ENCODE results near the gene UNC13A. TPM values are rescaled to one million over a fixed set of nuclear protein-coding genes. Genes with fewer than 3 reads are reported as not detected.

The UNC13A gene
- total RNA-seq, 2 experiments from 2014 or later = 0.02 to 0.04 TPM

- intact Hi-C loops (cut with DNase I, micrococcal nuclease) = no loop called here
- no peak for DNase-seq
- H3K4me1 Mint-ChIP-seq = peaks cover 35% of the 10 kb centered on the region
- no peaks in the 10 kb centered on the region for H3K9me3 Mint-ChIP-seq (ENCODE audit: low read depth)
- ATAC-seq = no peak
- ChIA-PET CTCF (interaction anchor here (0.6 to 1.3 kb wide), 5 partner anchors 11 to 20 kb away, joined by 3 read pairs; no protein-coding TSS in a partner anchor), POLR2A (interaction anchor here (0.6 to 1.0 kb wide), 2 partner anchors 8 to 137 kb away, joined by 3 read pairs; no protein-coding TSS in a partner anchor)
- peaks cover 18% of the 10 kb centered on the region for H3K36me3 Mint-ChIP-seq (ENCODE audit: low read depth)
- no peaks in the 10 kb centered on the region for H3K27me3 Mint-ChIP-seq
- H3K27ac Mint-ChIP-seq = no peak overlapping the region
- H3K4me3 Mint-ChIP-seq = no peak overlapping the region
Observed at GRCh38 chr19:17722655-17723240, 34.6 kb upstream of the UNC13A start.

- no peaks in the 10 kb centered on the region for H3K27me3 Mint-ChIP-seq
- H3K4me1 Mint-ChIP-seq = peaks cover 37% of the 10 kb centered on the region
- ChIA-PET POLR2A (interaction anchor here (1.0 kb wide), 1 partner anchor 138 kb away, joined by 3 read pairs; no protein-coding TSS in a partner anchor), CTCF (interaction anchor here (0.7 to 1.3 kb wide), 4 partner anchors 10 to 226 kb away, joined by 3 read pairs; no protein-coding TSS in a partner anchor)
- ATAC-seq (no peak), DNase-seq (no peak)
- peak overlapping the region; percentile 81 for H3K4me3 Mint-ChIP-seq
- H3K9me3 Mint-ChIP-seq (ENCODE audit: low read depth) = no peaks in the 10 kb centered on the region
- intact Hi-C loops (cut with DNase I, micrococcal nuclease) = no loop called here
- peak overlapping the region; percentile 74 for H3K27ac Mint-ChIP-seq
- H3K36me3 Mint-ChIP-seq (ENCODE audit: low read depth) = peaks cover 18% of the 10 kb centered on the region
Observed at GRCh38 chr19:17721821-17722220, 33.7 kb upstream of the UNC13A start.

GRCh38 chr19:17721111-17721628 is 33.0 kb upstream of the UNC13A start:
- Mint-ChIP-seq H3K27ac (peak overlapping the region; percentile 74), H3K9me3 (ENCODE audit: low read depth) (no peaks in the 10 kb centered on the region), H3K4me3 (peak overlapping the region; percentile 81), H3K36me3 (ENCODE audit: low read depth) (peaks cover 18% of the 10 kb centered on the region), H3K4me1 (peaks cover 37% of the 10 kb centered on the region), H3K27me3 (no peaks in the 10 kb centered on the region)
- intact Hi-C loops (cut with DNase I, micrococcal nuclease) = no loop called here
- CTCF ChIA-PET = interaction anchor here (0.8 to 1.5 kb wide), 5 partner anchors 15 to 225 kb away, joined by 3 to 5 read pairs (median 4); no protein-coding TSS in a partner anchor
- ATAC-seq (no peak), DNase-seq (no peak)
- POLR2A ChIA-PET = no interaction called here

GRCh38 chr19:17720440-17720839 is 32.3 kb upstream of the UNC13A start:
- Mint-ChIP-seq H3K4me1 (peaks cover 37% of the 10 kb centered on the region), H3K27me3 (no peaks in the 10 kb centered on the region), H3K36me3 (ENCODE audit: low read depth) (peaks cover 16% of the 10 kb centered on the region), H3K9me3 (ENCODE audit: low read depth) (no peaks in the 10 kb centered on the region), H3K4me3 (peak overlapping the region; percentile 81), H3K27ac (peak overlapping the region; percentile 82)
- DNase-seq (peak; percentile 37), ATAC-seq (peak; percentile 2)
- ChIA-PET POLR2A (interaction anchor here (1.6 kb wide), 1 partner anchor 10 kb away, joined by 10 read pairs; no protein-coding TSS in a partner anchor), CTCF (interaction anchor here (0.7 to 1.5 kb wide), 4 partner anchors 15 to 20 kb away, joined by 4 to 5 read pairs (median 4); no protein-coding TSS in a partner anchor)
- intact Hi-C loops (cut with DNase I, micrococcal nuclease) = no loop called here

- H3K27ac Mint-ChIP-seq = peak overlapping the region; percentile 82
- intact Hi-C loops (cut with DNase I, micrococcal nuclease) = loop anchor here (1.0 to 5.0 kb wide), 9 partner anchors 27 to 397 kb away; partner anchors contain the start of genes COLGALT1 (in 1 of the 2), FCHO1 (in 1 of the 2), JAK3 (in 1 of the 2) and PGLS (in 1 of the 2)
- peak overlapping the region; percentile 81 for H3K4me3 Mint-ChIP-seq
Observed at GRCh38 chr19:17719730-17720400, 31.7 kb upstream of the UNC13A start.

GRCh38 chr19:17718947-17719711 is 31.0 kb upstream of the UNC13A start, which contains the start of gene MAP1S:
TSS of gene MAP1S (plus strand) at chr19:17719480. CDS start at chr19:17719503, 23 bp downstream.
- Mint-ChIP-seq H3K4me3 (peak within 1 kb of the TSS; percentile 81), H3K4me1 (peaks cover 35% of the 10 kb centered on the region), H3K36me3 (ENCODE audit: low read depth) (peaks cover 12% of the 10 kb centered on the region), H3K27ac (peak within 1 kb of the TSS; percentile 88), H3K9me3 (ENCODE audit: low read depth) (no peaks in the 10 kb centered on the region), H3K27me3 (no peaks in the 10 kb centered on the region)
- ChIA-PET POLR2A (interaction anchor here (0.6 to 1.6 kb wide), 5 partner anchors 12 to 155 kb away, joined by 3 to 10 read pairs (median 4); no protein-coding TSS in a partner anchor), CTCF (interaction anchor here (0.6 to 1.0 kb wide), 2 partner anchors 33 to 138 kb away, joined by 3 to 4 read pairs; no protein-coding TSS in a partner anchor)
- intact Hi-C loops (cut with DNase I, micrococcal nuclease) = loop anchor here (1.0 to 5.0 kb wide), 9 partner anchors 28 to 398 kb away; partner anchors contain the start of genes COLGALT1 (in 1 of the 2), FCHO1 (in 1 of the 2), JAK3 (in 1 of the 2) and PGLS (in 1 of the 2)
- ATAC-seq (peak; percentile 83), DNase-seq (peak; percentile 86)

More at GRCh38 chr19:17719730-17720400, 31.7 kb upstream of the UNC13A start:
- no peaks in the 10 kb centered on the region for H3K9me3 Mint-ChIP-seq (ENCODE audit: low read depth)
- DNase-seq (peak; percentile 68), ATAC-seq (peak; percentile 33)
- ChIA-PET CTCF (interaction anchor here (0.7 to 1.5 kb wide), 3 partner anchors 16 to 32 kb away, joined by 4 read pairs; no protein-coding TSS in a partner anchor), POLR2A (interaction anchor here (1.2 to 1.6 kb wide), 4 partner anchors 11 to 139 kb away, joined by 3 to 10 read pairs (median 4); no protein-coding TSS in a partner anchor)
- no peaks in the 10 kb centered on the region for H3K27me3 Mint-ChIP-seq
- H3K36me3 Mint-ChIP-seq (ENCODE audit: low read depth) = peaks cover 13% of the 10 kb centered on the region
- peaks cover 35% of the 10 kb centered on the region for H3K4me1 Mint-ChIP-seq

GRCh38 chr19:17718550-17718946 is 30.4 kb upstream of the UNC13A start:
- Mint-ChIP-seq H3K9me3 (ENCODE audit: low read depth) (no peaks in the 10 kb centered on the region), H3K36me3 (ENCODE audit: low read depth) (peaks cover 8% of the 10 kb centered on the region), H3K27me3 (no peaks in the 10 kb centered on the region), H3K4me3 (peak overlapping the region; percentile 81), H3K27ac (peak overlapping the region; percentile 88), H3K4me1 (peaks cover 35% of the 10 kb centered on the region)
- POLR2A ChIA-PET = interaction anchor here (1.3 to 1.5 kb wide), 2 partner anchors 23 to 141 kb away, joined by 4 read pairs; no protein-coding TSS in a partner anchor
- peak; percentile 39 for DNase-seq
- intact Hi-C loops (cut with DNase I, micrococcal nuclease) = loop anchor here in 1 of 2 experiments (2.0 to 5.0 kb wide), 2 partner anchors 59 to 140 kb away; partner anchors contain the start of gene RPL18A
- CTCF ChIA-PET = interaction anchor here (0.6 kb wide), 1 partner anchor 139 kb away, joined by 3 read pairs; no protein-coding TSS in a partner anchor
- peak; percentile 76 for ATAC-seq

GRCh38 chr19:17716309-17716929 is 28.3 kb upstream of the UNC13A start:
- Mint-ChIP-seq H3K4me3 (no peak overlapping the region), H3K27me3 (no peaks in the 10 kb centered on the region), H3K36me3 (ENCODE audit: low read depth) (peaks cover 5% of the 10 kb centered on the region), H3K4me1 (peaks cover 28% of the 10 kb centered on the region), H3K9me3 (ENCODE audit: low read depth) (no peaks in the 10 kb centered on the region), H3K27ac (no peak overlapping the region)
- intact Hi-C loops (cut with DNase I, micrococcal nuclease) = loop anchor here in 1 of 2 experiments (5.0 kb wide), 1 partner anchor 61 kb away; no protein-coding TSS in a partner anchor
- DNase-seq (no peak), ATAC-seq (no peak)
- ChIA-PET POLR2A (no interaction called here), CTCF (interaction anchor here (1.1 kb wide), 1 partner anchor 14 kb away, joined by 4 read pairs; no protein-coding TSS in a partner anchor)

GRCh38 chr19:17711851-17712250 is 23.7 kb upstream of the UNC13A start:
- Mint-ChIP-seq H3K4me1 (no peaks in the 10 kb centered on the region), H3K9me3 (ENCODE audit: low read depth) (no peaks in the 10 kb centered on the region), H3K27ac (no peak overlapping the region), H3K4me3 (no peak overlapping the region), H3K27me3 (no peaks in the 10 kb centered on the region), H3K36me3 (ENCODE audit: low read depth) (no peaks in the 10 kb centered on the region)
- ATAC-seq (no peak), DNase-seq (no peak)
- intact Hi-C loops (cut with DNase I, micrococcal nuclease) = no loop called here
- ChIA-PET POLR2A (no interaction called here), CTCF (interaction anchor here (0.7 to 1.2 kb wide), 2 partner anchors 10 to 568 kb away, joined by 3 read pairs; no protein-coding TSS in a partner anchor)

GRCh38 chr19:17706750-17707181 is 18.6 kb upstream of the UNC13A start:
- ATAC-seq (no peak), DNase-seq (no peak)
- no peak overlapping the region for H3K4me3 Mint-ChIP-seq
- no peaks in the 10 kb centered on the region for H3K4me1 Mint-ChIP-seq
- H3K27ac Mint-ChIP-seq = no peak overlapping the region
- intact Hi-C loops (cut with DNase I, micrococcal nuclease) = no loop called here
- no peaks in the 10 kb centered on the region for H3K27me3 Mint-ChIP-seq
- H3K36me3 Mint-ChIP-seq (ENCODE audit: low read depth) = no peaks in the 10 kb centered on the region
- POLR2A ChIA-PET = no interaction called here
- CTCF ChIA-PET = interaction anchor here (0.7 to 2.3 kb wide), 3 partner anchors 60 to 171 kb away, joined by 3 to 5 read pairs (median 4); no protein-coding TSS in a partner anchor
- H3K9me3 Mint-ChIP-seq (ENCODE audit: low read depth) = no peaks in the 10 kb centered on the region

All from activated CD4-positive, alpha-beta T cell treated with anti-CD3 and anti-CD28 coated beads for 36 hours (primary cell).